Stimulated activated CD4-positive, alpha-beta T cell treated with anti-CD3 and anti-CD28 coated beads, TNF-alpha, amount 100 ng/mL, for 1 hour (primary cell): ENCODE measurements around the gene TMEM191B.
"Not testable (repeated sequence)": the region's sequence is repeated elsewhere in the genome, so short reads cannot be mapped to it uniquely, and the experiment has no call there.

ENCODE experiments used
- DNase-seq, 3 donors: peaks; one replicate each; pipeline ENCODE4 v3.0.0-alpha.2; 2020; ENCODE audit warnings: low read depth in 3 of 3, low spot score in 1 of 3

The TMEM191B gene

GRCh38 chr22:18527752-18528596 is at the start of gene TMEM191B:
TMEM191B (plus strand) TSS chr22:18527802; CDS start chr22:18527981, 179 bp downstream.
- not testable (repeated sequence) for DNase-seq

GRCh38 chr22:18496227-18496626 is 31.4 kb upstream of the TMEM191B start:
- DNase-seq = not testable (repeated sequence)

DNA sequence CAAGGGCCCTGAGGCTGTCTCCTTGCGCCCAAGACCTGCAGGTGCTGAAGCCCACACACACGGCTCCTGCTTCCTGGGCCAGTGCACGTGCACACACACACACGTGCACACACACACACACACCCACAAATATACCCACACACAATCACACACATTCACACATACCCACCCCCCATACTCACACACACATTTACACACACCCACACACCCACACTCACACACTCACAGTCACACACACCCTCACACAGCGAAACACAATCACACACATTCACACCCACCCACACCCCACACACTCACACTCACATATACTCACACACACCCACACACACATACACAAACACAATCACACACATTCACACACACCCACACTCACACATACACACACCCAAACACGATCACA is 16.3 kb upstream of the TMEM191B start:
- not testable (repeated sequence) for DNase-seq

DNA sequence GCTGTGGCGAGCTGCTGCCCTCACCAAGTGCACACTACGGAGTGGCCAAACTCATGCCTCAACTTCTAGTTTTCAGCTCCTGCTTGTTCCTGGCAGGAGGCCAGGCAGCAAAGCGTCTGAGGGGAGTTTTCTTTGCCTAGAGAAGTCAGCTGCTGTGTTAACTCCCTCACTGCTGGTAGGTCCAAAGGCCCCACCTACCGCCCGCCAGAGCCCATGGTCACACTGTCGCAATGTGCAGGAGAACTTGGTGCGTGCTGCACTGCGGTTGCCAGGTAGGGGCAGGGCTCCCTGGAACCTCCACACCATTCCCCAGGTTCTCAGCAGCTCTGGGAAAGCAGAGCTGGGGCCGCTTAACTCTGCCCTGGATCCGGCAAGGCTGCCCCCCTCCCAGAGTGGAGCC is 15.2 kb upstream of the TMEM191B start:
- not testable (repeated sequence) for DNase-seq

DNA sequence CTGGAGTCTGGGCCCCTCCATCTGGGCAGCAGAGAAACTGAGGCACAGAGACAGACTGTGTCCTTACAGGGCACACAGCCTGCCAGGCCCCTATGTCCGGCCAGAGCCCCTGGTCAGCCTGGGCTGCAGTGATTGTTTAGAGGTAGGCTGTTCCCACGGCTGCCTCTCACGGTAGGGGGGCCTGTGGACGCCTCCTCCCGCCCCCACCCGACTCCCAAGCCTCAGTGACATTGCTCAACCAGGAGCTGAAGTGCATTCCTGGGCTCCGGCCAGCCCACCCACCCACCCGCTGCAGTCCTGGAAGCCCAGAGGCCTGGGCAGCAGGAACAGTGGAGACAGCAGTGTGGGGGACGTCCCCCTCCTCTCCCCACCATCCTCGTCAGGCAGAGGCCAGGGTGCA is 14.1 kb upstream of the TMEM191B start:
- DNase-seq = not testable (repeated sequence)

DNA sequence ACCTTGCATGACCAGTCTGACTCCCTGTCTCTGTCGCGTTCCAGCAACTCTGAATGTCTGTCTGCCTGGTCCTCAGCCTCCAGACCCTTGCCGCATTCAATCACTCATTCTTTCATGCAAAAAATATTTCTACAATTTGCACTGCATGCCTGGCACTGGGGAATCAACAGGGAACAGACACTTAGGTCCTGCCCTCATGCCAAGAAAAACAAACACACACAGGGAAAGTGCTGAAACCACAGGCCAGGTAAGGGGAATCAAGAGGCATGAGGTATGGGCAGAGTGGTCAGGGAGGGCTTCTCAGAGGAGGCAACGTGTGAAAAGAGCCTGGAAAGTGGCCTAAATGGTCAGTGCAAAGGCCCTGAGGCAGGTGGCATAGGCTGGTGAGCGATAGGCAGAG is 9.5 kb upstream of the TMEM191B start, which contains the start of gene GGTLC3:
Gene GGTLC3 (minus strand): TSS at position 101 of the 400 bp plus-strand sequence. CDS start 264 bp downstream, outside the sequence.
- DNase-seq = not testable (repeated sequence)

GRCh38 chr22:18522762-18523161 is 4.8 kb upstream of the TMEM191B start:
- not testable (repeated sequence) for DNase-seq

DNA sequence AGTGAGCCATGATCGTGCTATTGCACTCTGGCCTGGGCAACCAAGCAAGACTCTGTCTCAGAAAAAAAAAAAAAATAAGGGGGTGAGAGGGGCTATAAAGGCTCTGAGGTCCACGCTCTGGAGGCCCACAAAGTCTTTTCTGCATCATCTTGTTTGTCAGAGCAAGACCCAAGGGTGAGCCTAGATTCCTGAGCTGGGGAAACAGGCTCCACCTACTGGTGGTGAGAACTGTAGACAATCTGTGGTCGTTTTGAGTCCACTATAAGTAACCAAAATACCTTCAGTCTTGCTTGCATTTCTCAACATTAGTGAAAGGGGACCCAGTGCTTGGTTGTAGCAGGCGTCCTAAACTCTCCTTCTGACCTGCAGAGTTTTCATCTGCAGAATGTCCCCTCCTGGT is 4.3 kb upstream of the TMEM191B start:
- DNase-seq = not testable (repeated sequence)

- DNase-seq = peak; percentile 76 to 92 (median 81)
Measured at GRCh38 chr22:18528597-18529415, 1.2 kb downstream of the TMEM191B start.

DNA sequence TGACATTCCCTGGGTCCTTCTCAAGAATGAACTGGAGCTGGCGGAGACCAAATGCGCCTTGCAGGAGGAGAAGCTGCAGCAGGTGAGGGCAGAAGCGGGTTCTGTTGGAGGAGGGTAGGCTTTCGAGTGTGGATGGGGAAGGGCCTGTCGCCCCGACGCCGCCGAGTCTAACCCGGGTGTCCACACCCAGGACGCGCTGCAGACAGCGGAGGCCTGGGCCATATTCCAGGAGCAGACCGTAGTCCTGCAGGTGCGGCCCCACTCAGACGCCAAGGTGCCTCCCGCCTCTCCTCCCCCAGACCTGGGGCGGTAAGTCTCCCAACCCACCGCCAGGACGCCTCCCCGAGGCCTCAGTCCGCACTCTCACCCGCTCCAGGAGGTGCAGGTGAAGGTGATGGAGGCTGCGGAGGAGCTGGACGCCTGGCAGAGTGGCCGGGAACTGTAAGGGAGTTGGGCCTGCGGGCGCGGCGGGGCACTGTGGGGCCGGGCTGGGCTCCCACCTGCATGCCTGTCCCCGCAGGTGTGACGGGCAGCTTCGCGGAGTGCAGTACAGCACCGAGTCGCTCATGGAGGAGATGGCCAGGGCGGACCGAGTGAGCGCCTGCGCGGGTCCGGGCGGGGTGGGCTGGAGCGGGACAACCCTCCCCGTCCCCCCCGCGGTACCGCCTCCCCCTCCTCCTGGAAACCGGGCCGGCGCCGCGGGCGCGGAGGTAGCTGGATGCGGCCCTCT is 2.0 kb downstream of the TMEM191B start:
- DNase-seq = not testable (repeated sequence)

DNA sequence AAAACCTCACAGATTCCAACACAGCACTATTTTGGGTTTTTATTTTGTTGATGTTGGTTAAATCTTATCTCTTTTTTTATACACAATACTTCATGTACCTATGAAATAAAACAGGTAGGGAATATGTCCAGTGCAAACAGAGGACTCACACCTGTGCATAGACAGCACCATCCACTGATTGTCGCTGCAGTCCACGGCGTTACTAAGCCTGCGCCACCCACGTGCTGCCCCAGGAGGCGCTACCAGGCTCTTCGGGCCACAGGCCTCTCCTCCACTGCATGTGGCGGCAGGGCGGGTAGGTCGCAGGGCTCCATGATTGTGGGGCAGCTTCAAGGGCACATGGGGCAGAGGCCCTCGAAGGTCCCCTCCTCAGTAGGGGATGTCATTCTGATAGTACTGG is 6.0 kb downstream of the TMEM191B start:
- DNase-seq = not testable (repeated sequence)

DNA sequence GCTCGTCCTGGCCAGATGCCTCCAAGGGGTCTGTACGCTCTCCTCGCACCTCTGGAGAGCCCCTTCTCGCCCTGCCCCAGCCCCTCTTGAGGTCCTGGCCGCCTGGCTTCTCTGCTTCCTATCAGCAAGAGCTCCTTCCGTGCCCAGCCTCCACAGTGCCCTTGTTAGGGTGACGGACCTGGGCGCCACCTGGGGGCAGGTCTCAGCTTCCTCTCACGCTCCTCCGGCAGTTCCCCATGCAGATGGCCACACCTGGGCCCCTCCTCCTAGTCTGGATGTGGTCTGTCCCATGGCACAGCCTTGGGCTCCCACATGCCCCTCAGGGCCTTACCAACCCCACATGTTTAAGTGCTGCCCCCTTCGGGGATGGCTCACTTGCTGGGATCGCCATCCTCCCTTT is 6.7 kb downstream of the TMEM191B start:
- DNase-seq = not testable (repeated sequence)

DNA sequence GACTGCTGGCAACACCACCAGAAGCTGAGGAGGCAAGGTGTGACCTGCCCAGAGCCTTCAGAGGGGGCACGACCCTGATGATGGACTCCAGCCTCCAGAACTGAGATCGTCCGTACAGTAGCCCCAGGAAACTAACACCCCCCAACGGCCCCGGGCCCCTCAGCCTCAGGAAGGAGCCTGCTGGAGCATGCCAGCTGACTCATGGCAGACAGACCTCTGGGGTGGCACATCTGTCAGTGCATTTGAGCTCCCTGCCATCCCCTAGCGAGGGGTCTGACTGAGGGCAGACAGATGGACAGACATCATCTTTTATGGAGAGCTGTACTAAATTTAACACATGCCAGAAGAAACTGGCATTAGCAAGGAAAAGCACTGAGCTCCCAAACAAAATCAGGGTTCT is 12.4 kb downstream of the TMEM191B start:
- DNase-seq = not testable (repeated sequence)

GRCh38 chr22:18543400-18543799 is 15.8 kb downstream of the TMEM191B start:
- DNase-seq = not testable (repeated sequence)

GRCh38 chr22:18544615-18545014 is 17.0 kb downstream of the TMEM191B start:
- DNase-seq = not testable (repeated sequence)

- DNase-seq = not testable (repeated sequence)
Measured at GRCh38 chr22:18549458-18550179, 22.0 kb downstream of the TMEM191B start.

- not testable (repeated sequence) for DNase-seq
Measured at GRCh38 chr22:18551046-18551445, 23.4 kb downstream of the TMEM191B start.

DNA sequence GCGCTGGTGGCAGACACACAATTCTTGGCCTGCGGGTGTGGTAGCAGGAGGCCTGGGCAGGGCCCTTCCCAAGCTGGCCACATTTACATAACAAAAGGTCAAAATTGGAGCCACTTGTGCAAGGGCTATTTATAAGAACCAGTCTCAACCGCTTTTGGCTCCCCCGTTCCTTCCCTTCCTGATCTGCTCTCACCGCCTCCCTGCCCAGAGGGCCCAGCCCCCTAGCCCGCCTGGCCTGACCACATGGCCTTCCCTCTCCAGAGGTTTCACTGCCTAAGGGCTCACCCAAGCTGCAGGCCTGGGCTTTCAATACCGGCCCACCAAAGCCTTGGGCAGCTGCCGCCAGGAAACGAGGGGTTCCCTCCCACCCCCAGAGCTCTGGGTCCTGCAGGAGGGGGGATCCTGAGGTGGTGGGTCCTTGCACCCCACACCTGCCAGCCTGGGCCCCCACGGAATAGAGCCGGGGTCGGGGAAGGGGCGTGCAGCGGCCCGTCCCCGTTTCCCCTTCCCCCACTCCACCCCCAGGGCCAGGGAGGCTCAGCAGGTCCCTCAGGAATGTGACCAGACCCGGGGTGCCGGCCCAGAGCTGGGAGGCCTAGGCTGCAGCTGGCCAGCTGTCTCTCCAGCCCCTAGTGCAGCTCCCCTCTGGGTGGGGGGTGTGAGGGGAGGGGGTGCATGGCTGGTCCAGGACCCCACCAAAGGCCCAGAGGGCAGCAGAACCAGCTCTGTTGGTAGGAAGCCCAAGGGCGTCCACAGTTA is 25.4 kb downstream of the TMEM191B start:
- not testable (repeated sequence) for DNase-seq
